Measurements from ENCODE around the gene RORC. TPM values are rescaled to one million over a fixed set of nuclear protein-coding genes. Genes with fewer than 3 reads are reported as not detected.
"Not testable (repeated sequence)": the region's sequence is repeated elsewhere in the genome, so short reads cannot be mapped to it uniquely, and the experiment has no call there.

RORC gene
- not detected for total RNA-seq
- long read RNA-seq, donor 1, result 0 reads
- long read RNA-seq, donor 2, result 0 reads

- DNase-seq (ENCODE audit: low spot score), result no peak
- intact Hi-C loops (cut with DNase I), result loop anchor here in 1 of 2 donors (5.0 kb wide), 1 partner anchor 1781 kb away; the partner anchor contains the start of gene S100A16
Measured at GRCh38 chr1:151831605-151832004, at the start of gene RORC. Gene RORC (minus strand): TSS chr1:151831802. CDS start chr1:151831764, 38 bp downstream.

GRCh38 chr1:151875419-151876097 is 44.0 kb upstream of the RORC start:
- no peak for DNase-seq (ENCODE audit: low spot score)
- intact Hi-C loops (cut with DNase I), result no loop called here

- intact Hi-C loops (cut with DNase I); DNase-seq (ENCODE audit: low spot score): not testable (repeated sequence)
Measured at GRCh38 chr1:151872776-151873175, 41.2 kb upstream of the RORC start.

GRCh38 chr1:151871284-151872030 is 39.9 kb upstream of the RORC start:
- no peak for DNase-seq (ENCODE audit: low spot score)
- intact Hi-C loops (cut with DNase I), result no loop called here

GRCh38 chr1:151868486-151868885 is 36.9 kb upstream of the RORC start:
- DNase-seq (ENCODE audit: low spot score), result no peak
- intact Hi-C loops (cut with DNase I), result no loop called here

- intact Hi-C loops (cut with DNase I), result no loop called here
- DNase-seq (ENCODE audit: low spot score), result no peak
Measured at GRCh38 chr1:151867765-151868411, 36.3 kb upstream of the RORC start.

GRCh38 chr1:151867321-151867720 is 35.7 kb upstream of the RORC start:
- intact Hi-C loops (cut with DNase I), result no loop called here
- DNase-seq (ENCODE audit: low spot score), result no peak

GRCh38 chr1:151864411-151864810 is 32.8 kb upstream of the RORC start:
- intact Hi-C loops (cut with DNase I), result no loop called here

GRCh38 chr1:151862604-151863003 is 31.0 kb upstream of the RORC start:
- intact Hi-C loops (cut with DNase I), result no loop called here
- DNase-seq (ENCODE audit: low spot score), result no peak

More at GRCh38 chr1:151864411-151864810, 32.8 kb upstream of the RORC start:
- no peak for DNase-seq (ENCODE audit: low spot score)

- intact Hi-C loops (cut with DNase I), result no loop called here
- DNase-seq (ENCODE audit: low spot score), result no peak
Measured at GRCh38 chr1:151860504-151861187, 29.0 kb upstream of the RORC start.

- no peak for DNase-seq (ENCODE audit: low spot score)
Measured at GRCh38 chr1:151859891-151860293, 28.3 kb upstream of the RORC start.

GRCh38 chr1:151858886-151859665 is 27.5 kb upstream of the RORC start:
- intact Hi-C loops (cut with DNase I), result no loop called here
- DNase-seq (ENCODE audit: low spot score), result no peak

More at GRCh38 chr1:151859891-151860293, 28.3 kb upstream of the RORC start:
- intact Hi-C loops (cut with DNase I), result no loop called here

GRCh38 chr1:151858030-151858746 is 26.6 kb upstream of the RORC start:
- no peak for DNase-seq (ENCODE audit: low spot score)
- intact Hi-C loops (cut with DNase I), result no loop called here

GRCh38 chr1:151855933-151856332 is 24.3 kb upstream of the RORC start:
- no peak for DNase-seq (ENCODE audit: low spot score)
- intact Hi-C loops (cut with DNase I), result no loop called here

- intact Hi-C loops (cut with DNase I), result not testable (repeated sequence)
Measured at GRCh38 chr1:151855516-151855915, 23.9 kb upstream of the RORC start.

GRCh38 chr1:151854658-151855057 is 23.1 kb upstream of the RORC start:
- intact Hi-C loops (cut with DNase I), result no loop called here
- DNase-seq (ENCODE audit: low spot score), result no peak

More at GRCh38 chr1:151855516-151855915, 23.9 kb upstream of the RORC start:
- peak; percentile 88 for DNase-seq (ENCODE audit: low spot score)

GRCh38 chr1:151853411-151853943 is 21.9 kb upstream of the RORC start, which contains the start of gene THEM5:
Gene THEM5 (minus strand): TSS chr1:151853712. CDS start chr1:151853565, 147 bp downstream.
- intact Hi-C loops (cut with DNase I), result no loop called here
- no peak for DNase-seq (ENCODE audit: low spot score)

- intact Hi-C loops (cut with DNase I), result no loop called here
- no peak for DNase-seq (ENCODE audit: low spot score)
Measured at GRCh38 chr1:151852733-151853132, 21.1 kb upstream of the RORC start.
